Thyroid gland (tissue), 4 donors: Measurements from ENCODE around the gene TTC33. TPM values are rescaled to one million over a fixed set of nuclear protein-coding genes. Genes with fewer than 3 reads are reported as not detected.

Experiments
- DNase-seq, 2 donors: peaks; one replicate each; pipeline ENCODE4 v3.0.0-alpha.2; 2019
- H3K27ac ChIP-seq, 3 donors: fragments of 200-600 bp; sonication (generic); 1 replicate in 2 of 3; 2 replicates in 1 of 3; pipeline ENCODE4 v1.5.1; 2016 to 2019; ENCODE audit warnings: mild to moderate bottlenecking in 1 of 3, moderate library complexity in 1 of 3
- H3K27me3 ChIP-seq: fragments of 200-600 bp; sonication (generic); one replicate; pipeline ENCODE4 v1.5.1; 2019
- H3K36me3 ChIP-seq, 2 donors: fragments of 200-600 bp; sonication (generic); one replicate each; pipeline ENCODE4 v1.5.1; 2016 to 2019
- H3K4me1 ChIP-seq, 2 donors: fragments of 200-600 bp; sonication (generic); one replicate each; pipeline ENCODE4 v1.5.1; 2017 to 2019
- H3K4me3 ChIP-seq, 3 donors: fragments of 200-600 bp; sonication (generic); replicated peaks in 1 of 3; 1 replicate in 2 of 3; 2 replicates in 1 of 3; pipeline ENCODE4 v1.5.1; 2016; ENCODE audit warnings: mild to moderate bottlenecking in 1 of 3
- H3K9me3 ChIP-seq: fragments of 200-600 bp; sonication (generic); one replicate; pipeline ENCODE4 v1.5.1; 2017
- CTCF ChIP-seq, 6 experiments: fragments of 200-600 bp in 3 of 6; fragments of 450-650 bp in 3 of 6; sonication (generic) in 3 of 6; IDR thresholded peaks; one replicate each; pipeline ENCODE4 v1.5.1; 2016 to 2019; ENCODE audit warnings: antibody characterized with exemption in 6 of 6, mild to moderate bottlenecking in 2 of 6, inconsistent platforms in 1 of 6, moderate library complexity in 1 of 6
- POLR2A ChIP-seq, 2 donors: fragments of 450-650 bp; IDR thresholded peaks; one replicate each; pipeline ENCODE4 v1.6.1; 2017; ENCODE audit warnings: antibody characterized with exemption in 2 of 2, mild to moderate bottlenecking in 2 of 2, moderate library complexity in 1 of 2
- WGBS, 2 donors: methylation state at CpG; one replicate each; pipeline ENCODE4 v1.1.5; 2017; 5-methylcytosine and 5-hydroxymethylcytosine counted together
- intact Hi-C: fragments of 100-400 bp; cut with DNase I; formaldehyde crosslinking; loops from one replicate; pipeline ENCODE4 v1.15.1; 2023
- total RNA-seq, 4 donors: library from RNA; depleted of rRNA; stranded (reverse); fragments of >200 nt; gene quantifications; one replicate each; pipeline ENCODE4 v1.2.3, GENCODE V29; 2016

Gene TTC33
- total RNA-seq, 4 donors from 2014 or later, result 18.7 to 35.2 (median 24.9) TPM

GRCh38 chr5:40503439-40503838 lies 252.3 kb downstream of the TTC33 start:
- 89 to 91% methylated on average over 2 of the region's 2 CpGs for WGBS, 2 donors
- Histone ChIP-seq H3K4me3 (no peak overlapping the region), H3K27me3 (no peaks in the 10 kb centered on the region), H3K27ac (no peak overlapping the region), H3K9me3 (no peaks in the 10 kb centered on the region), H3K4me1 (no peaks in the 10 kb centered on the region), H3K36me3 (no peaks in the 10 kb centered on the region)
- DNase-seq, result no peak
- intact Hi-C loops, result no loop called here
- no peak for TF ChIP-seq CTCF (IDR thresholded peaks at IDR 0.05)
- TF ChIP-seq POLR2A (IDR thresholded peaks at IDR 0.05), result no peak

- intact Hi-C loops, result no loop called here
- WGBS, 2 donors, result 84 to 86% methylated on average over 3 of the region's 3 CpGs
Observed at GRCh38 chr5:40502736-40503135, 253.0 kb downstream of the TTC33 start.

DNA sequence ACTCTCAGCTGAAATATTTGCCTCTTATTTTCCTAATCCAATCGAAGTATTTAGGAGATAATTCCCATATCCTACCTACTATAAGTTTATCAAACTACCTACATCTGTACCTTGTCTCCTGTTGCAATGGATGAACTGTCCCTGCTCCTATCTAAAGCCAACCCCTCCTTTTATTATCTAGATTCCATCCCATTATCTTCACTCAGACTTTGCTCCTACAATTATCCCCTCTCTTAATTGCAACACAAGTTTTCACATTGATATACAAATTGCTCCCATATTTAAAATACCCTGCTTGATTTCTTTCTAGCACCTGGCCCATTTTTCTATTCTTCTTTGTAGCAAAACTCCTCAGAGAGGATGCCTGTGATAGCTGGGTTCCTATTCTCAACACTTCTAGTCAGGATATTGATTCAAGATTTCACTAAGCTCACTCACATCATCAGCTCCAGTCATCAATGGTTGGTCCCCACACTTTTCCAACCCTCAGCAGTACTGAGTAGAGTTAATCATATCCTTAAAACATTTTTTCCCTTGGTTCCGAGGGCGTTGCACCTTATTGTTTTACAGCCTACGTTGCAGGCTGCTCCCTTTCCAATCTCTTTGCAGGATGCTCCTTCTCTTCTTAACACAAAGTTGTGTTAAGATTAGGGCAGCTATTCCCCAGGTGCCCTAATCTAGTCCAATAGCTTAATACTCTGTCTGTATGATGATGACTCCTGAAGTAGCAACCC lies 253.9 kb downstream of the TTC33 start:
- H3K4me3 ChIP-seq, result no peak overlapping the region
- H3K27me3 ChIP-seq, result no peaks in the 10 kb centered on the region
- H3K9me3 ChIP-seq, result no peaks in the 10 kb centered on the region
- H3K27ac ChIP-seq, result no peak overlapping the region
- no peak for DNase-seq
- 85 to 94% methylated on average over 4 of the region's 4 CpGs for WGBS, 2 donors
- no peaks in the 10 kb centered on the region for H3K36me3 ChIP-seq
- intact Hi-C loops, result no loop called here
- no peak for TF ChIP-seq POLR2A (IDR thresholded peaks at IDR 0.05)
- no peak for TF ChIP-seq CTCF (IDR thresholded peaks at IDR 0.05)
- H3K4me1 ChIP-seq, result no peaks in the 10 kb centered on the region

More at GRCh38 chr5:40502736-40503135, 253.0 kb downstream of the TTC33 start:
- DNase-seq, result no peak
- H3K27ac ChIP-seq, result no peak overlapping the region
- H3K27me3 ChIP-seq, result no peaks in the 10 kb centered on the region
- TF ChIP-seq POLR2A (IDR thresholded peaks at IDR 0.05), result no peak
- no peak for TF ChIP-seq CTCF (IDR thresholded peaks at IDR 0.05)
- H3K36me3 ChIP-seq, result no peaks in the 10 kb centered on the region
- no peaks in the 10 kb centered on the region for H3K4me1 ChIP-seq
- no peaks in the 10 kb centered on the region for H3K9me3 ChIP-seq
- H3K4me3 ChIP-seq, result no peak overlapping the region

- intact Hi-C loops, result no loop called here
Observed at GRCh38 chr5:40499518-40500273, 256.1 kb downstream of the TTC33 start.

More at GRCh38 chr5:40499518-40500273, 256.1 kb downstream of the TTC33 start:
- Histone ChIP-seq H3K4me3 (no peak overlapping the region), H3K36me3 (no peaks in the 10 kb centered on the region), H3K27me3 (no peaks in the 10 kb centered on the region), H3K4me1 (no peaks in the 10 kb centered on the region), H3K27ac (no peak overlapping the region), H3K9me3 (no peaks in the 10 kb centered on the region)
- TF ChIP-seq POLR2A (IDR thresholded peaks at IDR 0.05) (no peak), CTCF (IDR thresholded peaks at IDR 0.05) (no peak)
- 88 to 93% methylated on average over 3 of the region's 3 CpGs for WGBS, 2 donors
- no peak for DNase-seq
